Embryonic facial prominence (tissue), 1 donor: Measurements from ENCODE around the gene NUP62CL.

Experiments used
- DNase-seq: peaks from one replicate; pipeline ENCODE4 v3.0.0-alpha.2; 2016; ENCODE audit errors: extremely low spot score

NUP62CL gene

GRCh38 chrX:107153005-107153404 is 53.2 kb downstream of the NUP62CL start:
- DNase-seq = no peak

- DNase-seq = no peak
Observed at GRCh38 chrX:107146670-107147069, 59.6 kb downstream of the NUP62CL start.

- no peak for DNase-seq
Observed at GRCh38 chrX:107135965-107136307, 70.3 kb downstream of the NUP62CL start.

- no peak for DNase-seq
Observed at GRCh38 chrX:107135049-107135964, 70.9 kb downstream of the NUP62CL start.

GRCh38 chrX:107123750-107124149 is 82.5 kb downstream of the NUP62CL start:
- no peak for DNase-seq

- no peak for DNase-seq
Observed at GRCh38 chrX:107119283-107119682, 87.0 kb downstream of the NUP62CL start.

GRCh38 chrX:107118322-107119147 is 87.7 kb downstream of the NUP62CL start, which contains the start of gene RBM41:
TSS of gene RBM41 (minus strand) at chrX:107118822. CDS start at chrX:107118773, 49 bp downstream.
- peak; percentile 34 for DNase-seq

GRCh38 chrX:107117993-107118321 is 88.3 kb downstream of the NUP62CL start:
- DNase-seq = no peak

- DNase-seq = no peak
Observed at GRCh38 chrX:107107459-107107858, 98.8 kb downstream of the NUP62CL start.

GRCh38 chrX:107102980-107103379 is 103.3 kb downstream of the NUP62CL start:
- no peak for DNase-seq

GRCh38 chrX:107076158-107076557 is 130.1 kb downstream of the NUP62CL start:
- no peak for DNase-seq
